Left lung (tissue), 10 donors: ENCODE results near the gene CFAP45. TPM values are rescaled to one million over a fixed set of nuclear protein-coding genes. Genes with fewer than 3 reads are reported as not detected.

Experiments used
- ATAC-seq: fragments of 200-7000 bp; cut with Tn5 transposase; one replicate; pipeline ENCODE4 v1.9.1; 2020; ENCODE audit warnings: moderate library complexity
- DNase-seq, 4 donors: peaks; one replicate each; pipeline ENCODE4 v3.0.0-alpha.2; 2013 to 2020
- H3K27ac ChIP-seq, 2 donors: fragments of 200-600 bp; sonication (generic) in 1 of 2; one replicate each; pipeline versions ENCODE4 v1.5.0 to v1.8.0; 2020 to 2021
- H3K27me3 ChIP-seq, 2 donors: fragments of 200-600 bp; sonication (generic) in 1 of 2; one replicate each; pipeline versions ENCODE4 v1.5.0 to v1.8.0; 2020 to 2021
- H3K36me3 ChIP-seq, 2 donors: fragments of 200-600 bp; sonication (generic) in 1 of 2; one replicate each; pipeline versions ENCODE4 v1.5.0 to v1.8.0; 2020 to 2021
- H3K4me1 ChIP-seq, 2 donors: fragments of 200-600 bp; one replicate each; pipeline ENCODE4 v1.8.0; 2021
- H3K4me3 ChIP-seq, 2 donors: fragments of 200-600 bp; sonication (generic) in 1 of 2; one replicate each; pipeline versions ENCODE4 v1.5.0 to v1.8.0; 2020 to 2021; ENCODE audit warnings: mild to moderate bottlenecking in 1 of 2
- H3K9me3 ChIP-seq, 2 donors: fragments of 200-600 bp; sonication (generic) in 1 of 2; one replicate each; pipeline versions ENCODE4 v1.5.0 to v1.8.0; 2020 to 2021
- intact Hi-C, 2 donors: fragments of 100-400 bp; cut with DNase I; formaldehyde crosslinking; loops; one replicate each; pipeline versions ENCODE4 v1.11.2 to v1.14.2; 2022
- polyA plus RNA-seq, 6 donors: library from polyadenylated mRNA; unstranded; fragments of 120-200 nt; gene quantifications; one replicate each; pipeline ENCODE4 v1.2.1, GENCODE V29; 2013; ENCODE audit not compliant: insufficient read length in 6 of 6
- total RNA-seq, 2 donors: library from RNA; stranded (reverse); fragmentation: NEBNext Ultra II Directional; extraction: Animal tissue kit (Norgen Biotek cat#: 25700); gene quantifications; one replicate each; pipeline ENCODE4 v1.2.1, GENCODE V29; 2021
- TF ChIP-seq, protein P1 (sequence below), 2 donors: fragments of 200-600 bp; sonication (generic) in 1 of 2; IDR thresholded peaks; one replicate each; pipeline versions ENCODE4 v1.5.0 to v1.8.0; 2021; ENCODE audit warnings: antibody characterized with exemption in 2 of 2
- donor health status: DM: no; HTN: yes; CAD: no.
- donor health status: DM: no; HTN: no; CAD: no.

CFAP45 gene
- total and polyA plus RNA-seq, 8 donors: 1.1 to 12.4 (median 6.4) TPM

DNA sequence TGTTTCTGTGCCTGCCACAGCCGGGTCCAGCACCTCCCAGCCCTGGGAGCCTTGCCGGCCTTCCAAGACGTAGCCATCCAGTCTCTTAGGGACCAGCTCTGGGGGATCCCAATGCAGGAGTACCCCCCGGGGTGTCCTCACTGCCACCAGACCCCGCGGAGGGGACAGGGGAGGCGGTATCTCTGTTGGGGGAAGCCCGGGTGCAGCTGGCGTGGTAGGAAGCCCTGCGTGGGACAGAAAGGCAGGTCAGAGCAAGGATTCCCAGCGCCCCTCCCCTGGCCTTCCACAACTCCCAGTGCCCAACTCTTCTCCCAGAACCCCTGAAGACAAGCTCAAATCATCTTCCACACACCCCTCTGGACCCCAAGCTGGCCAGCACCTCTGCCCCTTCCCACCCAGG, 30.3 kb upstream of the CFAP45 start:
- DNase-seq: peak in 1 of 4 donors; percentile 58
- TF ChIP-seq, protein P1, sequence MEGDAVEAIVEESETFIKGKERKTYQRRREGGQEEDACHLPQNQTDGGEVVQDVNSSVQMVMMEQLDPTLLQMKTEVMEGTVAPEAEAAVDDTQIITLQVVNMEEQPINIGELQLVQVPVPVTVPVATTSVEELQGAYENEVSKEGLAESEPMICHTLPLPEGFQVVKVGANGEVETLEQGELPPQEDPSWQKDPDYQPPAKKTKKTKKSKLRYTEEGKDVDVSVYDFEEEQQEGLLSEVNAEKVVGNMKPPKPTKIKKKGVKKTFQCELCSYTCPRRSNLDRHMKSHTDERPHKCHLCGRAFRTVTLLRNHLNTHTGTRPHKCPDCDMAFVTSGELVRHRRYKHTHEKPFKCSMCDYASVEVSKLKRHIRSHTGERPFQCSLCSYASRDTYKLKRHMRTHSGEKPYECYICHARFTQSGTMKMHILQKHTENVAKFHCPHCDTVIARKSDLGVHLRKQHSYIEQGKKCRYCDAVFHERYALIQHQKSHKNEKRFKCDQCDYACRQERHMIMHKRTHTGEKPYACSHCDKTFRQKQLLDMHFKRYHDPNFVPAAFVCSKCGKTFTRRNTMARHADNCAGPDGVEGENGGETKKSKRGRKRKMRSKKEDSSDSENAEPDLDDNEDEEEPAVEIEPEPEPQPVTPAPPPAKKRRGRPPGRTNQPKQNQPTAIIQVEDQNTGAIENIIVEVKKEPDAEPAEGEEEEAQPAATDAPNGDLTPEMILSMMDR (IDR thresholded peaks at IDR 0.05): no peak
- no peak overlapping the region for H3K4me3 ChIP-seq
- no peaks in the 10 kb centered on the region for H3K36me3 ChIP-seq
- ATAC-seq: no peak
- intact Hi-C loops: no loop called here
- no peaks in the 10 kb centered on the region for H3K9me3 ChIP-seq
- peaks cover 0 to 9% of the 10 kb centered on the region in 2 donors for H3K4me1 ChIP-seq
- no peak overlapping the region for H3K27ac ChIP-seq
- H3K27me3 ChIP-seq: no peaks in the 10 kb centered on the region

DNA sequence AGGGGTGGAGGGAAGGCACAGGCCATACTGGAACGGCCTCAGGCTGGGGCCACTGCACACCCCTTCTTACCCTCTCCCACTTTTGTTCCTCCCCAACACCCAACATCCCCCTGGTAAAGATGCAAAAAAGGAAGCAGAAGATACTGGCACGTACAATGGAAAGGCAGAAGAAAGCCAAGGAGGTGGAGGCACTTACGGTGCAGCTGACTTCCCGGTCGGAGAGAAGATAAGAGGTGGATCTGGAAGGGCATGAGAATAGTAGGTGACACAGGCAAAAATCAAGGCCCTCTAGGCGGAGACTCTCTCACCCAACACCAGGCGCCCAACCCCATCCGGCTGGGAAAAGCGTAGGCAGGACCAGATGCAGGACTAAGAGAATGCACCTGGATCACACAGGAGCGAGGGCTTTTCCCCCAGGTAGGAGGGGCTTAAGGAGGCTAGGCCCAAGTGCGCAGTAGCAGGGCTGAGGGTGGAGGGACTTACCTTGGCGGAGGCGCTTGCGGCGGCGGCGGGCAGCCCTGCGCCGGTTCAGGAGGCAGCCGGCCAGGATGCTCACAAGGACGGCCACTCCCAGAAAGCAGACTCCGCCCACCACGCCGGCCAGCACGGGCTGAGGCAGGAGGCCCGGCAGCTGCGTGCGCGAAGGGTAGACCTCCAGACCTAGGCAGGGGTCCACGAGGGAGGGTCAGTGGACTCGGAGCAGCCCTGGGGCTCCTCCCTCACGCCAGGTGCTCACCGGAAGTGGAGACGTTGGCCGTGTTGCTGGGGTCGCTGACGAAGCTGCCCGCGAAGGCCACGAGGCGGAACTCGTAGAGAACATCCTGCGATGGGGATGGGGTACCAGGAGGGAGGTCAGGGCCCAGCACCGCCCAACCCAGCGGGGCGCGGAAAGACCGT, 29.4 kb upstream of the CFAP45 start:
- DNase-seq (no peak), ATAC-seq (no peak)
- intact Hi-C loops: no loop called here
- H3K4me3 ChIP-seq: no peak overlapping the region
- no peak overlapping the region for H3K27ac ChIP-seq
- TF ChIP-seq, protein P1 (IDR thresholded peaks at IDR 0.05): no peak
- no peaks in the 10 kb centered on the region for H3K36me3 ChIP-seq
- no peaks in the 10 kb centered on the region for H3K9me3 ChIP-seq
- peaks cover 0 to 9% of the 10 kb centered on the region in 2 donors for H3K4me1 ChIP-seq
- H3K27me3 ChIP-seq: no peaks in the 10 kb centered on the region

DNA sequence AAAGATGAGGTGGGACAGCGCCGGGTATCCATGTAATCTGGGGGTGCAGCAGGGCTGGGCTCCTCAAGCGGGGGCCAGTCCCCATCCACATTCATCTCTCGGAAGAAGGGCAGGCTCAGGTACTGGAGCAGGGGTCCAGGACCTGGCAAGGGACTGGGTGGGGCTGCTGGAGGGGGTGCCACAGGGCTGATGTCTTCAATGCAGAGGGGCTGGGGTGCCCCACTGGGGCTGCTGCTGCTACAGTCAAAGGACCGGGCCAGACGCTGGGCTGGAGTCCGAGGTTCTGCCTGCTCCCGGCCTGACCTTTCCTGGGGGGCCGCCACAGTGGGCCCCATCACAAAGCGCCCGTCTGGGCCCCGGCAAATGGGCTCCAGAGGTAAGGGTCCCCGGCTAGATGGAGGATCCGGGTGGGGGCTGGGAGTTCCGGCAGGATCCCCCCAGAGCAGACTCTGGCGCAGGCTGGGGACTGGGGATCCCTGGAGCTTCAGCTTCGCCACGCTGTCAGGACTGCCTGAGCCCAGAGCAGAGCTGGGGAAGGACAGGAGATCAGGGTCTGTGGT, 28.6 kb upstream of the CFAP45 start:
- no peak for ATAC-seq
- Histone ChIP-seq H3K9me3 (no peaks in the 10 kb centered on the region), H3K27me3 (no peaks in the 10 kb centered on the region), H3K27ac (no peak overlapping the region), H3K4me3 (no peak overlapping the region), H3K36me3 (no peaks in the 10 kb centered on the region), H3K4me1 (peaks cover 0 to 15% of the 10 kb centered on the region in 2 donors)
- DNase-seq: no peak
- TF ChIP-seq, protein P1 (IDR thresholded peaks at IDR 0.05): no peak
- intact Hi-C loops: no loop called here

DNA sequence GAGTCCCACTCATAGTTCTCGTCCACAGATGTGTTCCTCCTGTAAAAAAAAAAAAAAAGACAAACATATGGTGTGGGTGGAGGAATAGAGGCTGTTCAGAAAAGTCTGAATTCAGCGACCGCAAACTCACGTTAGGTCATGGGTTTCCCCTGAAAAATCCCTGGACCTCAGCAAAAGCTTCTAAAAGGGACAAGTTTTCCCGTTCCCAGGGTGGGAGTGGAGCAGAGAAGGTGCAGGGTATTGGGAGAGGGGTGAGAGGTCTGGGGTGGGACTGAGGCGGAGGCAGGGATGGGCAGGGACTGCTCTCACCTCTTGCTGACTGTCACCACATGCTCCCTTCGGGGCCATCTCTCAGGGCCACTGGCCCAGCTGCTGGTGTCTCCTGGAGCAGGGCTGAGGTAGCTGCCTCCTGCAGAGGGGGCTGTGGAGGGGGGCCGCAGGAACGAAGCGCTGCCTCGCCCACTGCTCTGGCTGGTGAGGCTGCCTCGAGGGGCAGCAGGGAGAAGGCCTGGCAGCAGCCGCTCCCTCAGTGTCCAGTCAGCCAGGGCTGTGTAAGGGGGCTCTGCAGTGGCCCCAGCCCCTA, 28.0 kb upstream of the CFAP45 start:
- H3K27me3 ChIP-seq: no peaks in the 10 kb centered on the region
- peaks cover 2 to 20% of the 10 kb centered on the region in 2 donors for H3K4me1 ChIP-seq
- no peak overlapping the region for H3K27ac ChIP-seq
- H3K4me3 ChIP-seq: no peak overlapping the region
- DNase-seq: no peak
- H3K36me3 ChIP-seq: no peaks in the 10 kb centered on the region
- TF ChIP-seq, protein P1 (IDR thresholded peaks at IDR 0.05): no peak
- ATAC-seq: no peak
- no peaks in the 10 kb centered on the region for H3K9me3 ChIP-seq
- intact Hi-C loops: no loop called here

DNA sequence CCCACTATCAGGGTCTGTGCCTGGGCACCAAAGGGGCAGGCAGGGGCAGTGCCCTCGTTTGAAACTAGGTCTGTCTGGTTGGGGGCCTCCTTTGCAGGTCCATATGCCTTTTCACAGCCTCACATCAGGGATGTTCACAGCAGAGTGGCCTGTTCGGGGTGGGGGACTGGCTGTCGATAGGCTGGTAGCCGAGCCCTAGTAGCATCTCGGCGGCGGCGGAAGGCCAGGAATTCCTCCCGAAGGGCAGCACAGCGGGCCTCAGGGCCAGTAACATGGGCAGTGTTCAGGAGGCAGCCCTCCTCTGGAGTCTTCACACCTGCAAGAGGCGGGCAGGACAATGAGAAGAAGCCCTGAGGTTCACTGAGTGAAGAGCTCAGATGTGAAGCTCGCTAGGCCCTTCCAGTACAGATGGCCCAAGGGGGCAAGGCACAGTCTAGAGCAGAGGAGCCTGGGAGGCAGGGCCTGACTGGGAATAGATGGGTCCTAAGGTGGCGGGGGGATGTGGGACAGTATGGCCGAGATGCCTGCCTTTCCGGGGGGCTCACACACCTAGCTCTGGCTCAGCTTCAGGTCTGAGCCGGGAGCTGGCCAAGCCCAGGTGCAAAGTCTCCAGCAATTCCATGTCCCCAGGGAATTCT, 27.4 kb upstream of the CFAP45 start:
- Histone ChIP-seq H3K36me3 (no peaks in the 10 kb centered on the region), H3K4me3 (no peak overlapping the region), H3K9me3 (no peaks in the 10 kb centered on the region), H3K27me3 (no peaks in the 10 kb centered on the region), H3K27ac (no peak overlapping the region), H3K4me1 (peaks cover 8 to 26% of the 10 kb centered on the region in 2 donors)
- TF ChIP-seq, protein P1 (IDR thresholded peaks at IDR 0.05): no peak
- DNase-seq (no peak), ATAC-seq (no peak)
- intact Hi-C loops: no loop called here
